Measurements from ENCODE around the gene TRIM29. TPM values are rescaled to one million over a fixed set of nuclear protein-coding genes. Genes with fewer than 3 reads are reported as not detected.
A peak's percentile ranks its signal among the peaks of the same experiment; 100 is the strongest.

The TRIM29 gene
- total RNA-seq, 4 donors from 2014 or later = 1.3 to 5.7 (median 3.0) TPM

DNA sequence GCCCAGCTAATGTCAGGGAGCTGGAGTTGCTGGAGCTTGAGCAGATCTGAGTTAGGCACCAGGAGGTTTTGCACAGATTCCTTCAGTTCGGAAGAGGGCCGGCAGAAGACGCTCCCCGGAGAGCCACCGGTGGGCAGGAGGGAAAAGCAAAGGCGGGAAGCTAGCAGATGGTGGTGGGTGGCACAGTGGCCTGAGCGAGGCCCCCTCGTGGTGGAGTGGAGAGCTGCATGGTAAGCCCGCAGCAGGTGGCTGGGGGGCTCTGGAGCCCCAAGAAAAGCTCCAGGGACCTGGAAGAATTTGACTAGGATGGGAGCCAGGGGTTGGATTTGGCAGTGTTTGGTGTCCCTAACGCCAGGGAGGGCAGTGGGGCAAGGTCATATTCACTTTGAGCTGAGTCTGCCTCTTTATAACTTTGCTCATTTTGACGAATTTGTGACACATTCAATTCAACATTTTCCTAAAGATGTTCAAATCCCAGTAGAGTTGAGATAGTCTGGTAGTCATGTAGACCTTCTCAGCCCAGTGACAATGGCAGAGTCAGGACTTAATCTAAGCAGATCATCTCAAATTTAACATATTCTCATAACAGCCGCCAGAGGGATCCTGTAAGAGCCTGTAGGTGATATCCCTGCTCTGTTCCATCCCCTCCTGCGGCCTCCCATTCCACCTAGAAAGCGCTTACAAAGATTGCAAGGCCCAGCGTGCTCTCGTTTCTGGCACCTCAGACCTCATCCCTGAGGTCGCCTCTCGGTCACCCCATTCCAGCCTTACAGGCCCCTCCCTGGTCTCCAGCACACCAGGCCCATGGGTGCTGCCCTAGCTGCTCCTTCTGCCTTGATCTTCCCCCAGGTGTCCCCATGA lies 57.9 kb downstream of the TRIM29 start:
- no peak for TF ChIP-seq CTCF (IDR thresholded peaks at IDR 0.05)
- DNase-seq (ENCODE audit: low spot score) (peak; percentile 28), ATAC-seq (ENCODE audit: low FRiP score) (no peak)

DNA sequence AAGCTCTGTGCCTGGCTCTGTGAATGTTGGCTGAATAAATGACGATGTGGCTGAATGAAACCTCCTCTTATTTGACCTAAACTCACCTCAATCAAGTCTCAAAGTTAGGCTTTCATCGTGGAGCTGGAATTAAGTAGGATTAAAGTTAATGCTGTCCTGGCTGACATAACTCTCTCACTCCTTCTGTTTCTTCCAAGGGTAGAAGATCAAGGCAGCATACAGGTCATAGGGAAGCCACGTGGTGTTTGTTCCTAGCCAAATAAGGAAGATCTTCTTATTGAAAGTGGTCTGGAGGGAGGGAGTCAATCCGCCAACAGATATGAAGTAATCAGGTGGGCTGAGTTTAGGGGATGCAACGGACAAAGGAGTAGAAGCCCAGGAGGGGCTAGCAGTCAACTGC lies 59.5 kb downstream of the TRIM29 start:
- no peak for TF ChIP-seq CTCF (IDR thresholded peaks at IDR 0.05)
- ATAC-seq (ENCODE audit: low FRiP score) = no peak
- no peak for DNase-seq (ENCODE audit: low spot score)

GRCh38 chr11:120074076-120074475 lies 63.8 kb downstream of the TRIM29 start:
- no peak for TF ChIP-seq CTCF (IDR thresholded peaks at IDR 0.05)
- no peak for DNase-seq (ENCODE audit: low spot score)
- no peak for ATAC-seq (ENCODE audit: low FRiP score)

DNA sequence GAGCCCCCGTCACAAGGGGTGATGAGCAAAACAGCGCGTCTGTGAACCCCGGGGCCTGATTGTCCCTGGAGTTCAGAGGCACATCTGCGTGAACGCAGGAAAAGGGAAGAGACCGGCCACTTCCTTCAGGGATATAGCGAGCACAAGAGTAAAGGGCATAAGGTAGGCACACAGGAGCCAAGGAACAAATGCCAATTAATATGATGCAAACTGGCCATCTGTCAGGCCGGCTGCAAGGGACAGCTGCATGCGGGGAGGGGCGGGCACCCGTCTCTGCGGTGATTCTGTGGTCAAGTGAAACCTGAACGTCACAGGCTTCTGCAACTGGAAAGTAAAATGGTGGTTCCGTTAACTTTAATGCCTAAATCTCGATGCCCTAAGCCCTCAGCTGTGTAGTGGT lies 64.7 kb downstream of the TRIM29 start:
- ATAC-seq (ENCODE audit: low FRiP score) (no peak), DNase-seq (ENCODE audit: low spot score) (no peak)
- no peak for TF ChIP-seq CTCF (IDR thresholded peaks at IDR 0.05)

DNA sequence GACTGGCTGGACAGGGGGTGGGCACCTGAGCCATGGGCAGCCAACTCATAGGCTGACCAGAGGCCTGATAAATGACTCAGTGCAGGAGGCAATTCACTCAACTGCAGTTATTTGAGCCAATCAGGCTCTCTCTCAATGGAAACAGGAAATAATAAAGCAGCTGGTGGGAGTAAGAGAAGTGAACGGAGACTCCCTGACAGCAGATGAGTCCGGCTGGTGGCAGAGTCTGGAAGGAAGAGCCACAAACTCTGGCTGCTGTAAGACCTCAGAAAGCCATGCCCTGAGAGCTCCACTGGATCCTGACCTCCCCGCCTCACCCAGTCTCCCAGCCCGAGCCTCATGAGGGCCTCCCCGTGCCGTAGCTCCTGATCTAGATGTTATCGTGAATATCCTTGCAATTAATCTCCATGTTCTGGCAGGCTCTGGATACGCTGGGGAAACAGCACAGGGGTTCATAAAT lies 69.8 kb downstream of the TRIM29 start:
- DNase-seq (ENCODE audit: low spot score) = no peak
- TF ChIP-seq CTCF (IDR thresholded peaks at IDR 0.05) = no peak

GRCh38 chr11:120067438-120068113 lies 70.3 kb downstream of the TRIM29 start:
- no peak for TF ChIP-seq CTCF (IDR thresholded peaks at IDR 0.05)
- no peak for ATAC-seq (ENCODE audit: low FRiP score)
- no peak for DNase-seq (ENCODE audit: low spot score)

More for the DNA sequence above, 69.8 kb downstream of the TRIM29 start:
- ATAC-seq (ENCODE audit: low FRiP score) = peak; percentile 72

Measured in omental fat pad (tissue), 4 donors.